ENCODE results near the gene NTN1. TPM values are rescaled to one million over a fixed set of nuclear protein-coding genes. Genes with fewer than 3 reads are reported as not detected.

NTN1 gene
- total and polyA plus RNA-seq, 2 of the 13 experiments (the other 11 are each of a cell fraction or from before 2014, with no cell fraction given) = 0.04 to 0.05 TPM

DNA sequence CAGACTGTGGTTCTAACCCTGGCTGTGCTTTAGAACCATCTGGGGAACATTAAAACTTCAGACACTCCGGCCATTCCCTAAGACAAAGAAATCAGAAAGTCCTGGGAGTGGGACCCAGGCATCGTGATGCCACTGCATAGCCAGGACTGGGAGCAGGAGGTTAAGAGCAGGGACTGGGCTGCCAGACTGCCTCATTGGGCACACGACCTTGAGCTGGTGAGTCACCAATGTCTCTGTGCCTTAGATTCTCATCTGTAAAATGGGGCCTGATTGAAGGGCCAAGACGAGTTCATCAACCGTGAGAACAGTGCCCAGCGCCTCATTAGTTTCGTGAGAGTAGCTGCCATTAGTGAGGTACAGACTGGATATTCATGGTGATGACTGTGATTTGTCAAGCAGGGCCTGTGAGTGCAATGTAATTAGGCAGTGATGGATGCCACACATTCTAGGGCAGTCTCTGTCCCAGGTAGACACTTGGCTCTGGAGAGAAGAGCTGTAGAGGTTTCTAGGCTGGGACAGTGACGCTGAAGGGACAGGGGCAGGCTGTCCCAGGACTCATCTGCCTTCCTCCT is 196.8 kb downstream of the NTN1 start:
- FAIRE-seq (no peak), DNase-seq (ENCODE audit: low spot score) (no peak), ATAC-seq (no peak)
- H3K27ac ChIP-seq (ENCODE audit: extremely low read length, insufficient read depth, low read length) = no peak overlapping the region
- in situ Hi-C loops (cut with HindIII; ENCODE audit: extremely low pct_ligation_motif_present, low pct_unique_long_range_greater_than_20kb) (no loop called here), intact Hi-C loops (cut with micrococcal nuclease; ENCODE audit: unreplicated experiment) (no loop called here)
- peaks cover 1 to 24% of the 10 kb centered on the region in 2 experiments; a peak in 2 of 5 replicates for H3K27me3 ChIP-seq (ENCODE audit: control insufficient read depth in 1 of 2, insufficient read depth in 2 of 2, low read length in 2 of 2)
- H3K9me3 ChIP-seq (ENCODE audit: low read length) = peaks cover 19% of the 10 kb centered on the region
- H4K20me1 ChIP-seq (ENCODE audit: insufficient read depth, low read length) = no peaks in the 10 kb centered on the region
- BruUV-seq (replicated peaks) = no TSS peak
- H3K4me2 ChIP-seq (ENCODE audit: low read depth, low read length) = no peak overlapping the region
- H3K36me3 ChIP-seq (replicated peaks in 1 of 2; ENCODE audit: control insufficient read depth in 1 of 2, insufficient read depth in 2 of 2, low read length in 2 of 2) = no peaks in the 10 kb centered on the region
- H3K4me3 ChIP-seq (replicated peaks in 1 of 3; ENCODE audit: insufficient read depth in 1 of 3, low read depth in 2 of 3, low read length in 3 of 3) = no peak overlapping the region
- no peaks in the 10 kb centered on the region; the same call in 1 of the 2 replicates for H3K4me1 ChIP-seq (ENCODE audit: insufficient read depth, low read length)
- no peak overlapping the region for H2AFZ ChIP-seq (ENCODE audit: low read length)
- POLR2A ChIA-PET = no interaction called here
- WGBS (ENCODE audit: low lambda C conversion rate) = 38% methylated on average over 7 of the region's 8 CpGs
- CTCF ChIA-PET (ENCODE audit: low intra/inter-chr PET ratio, low total read pairs) = no interaction called here
- no peak overlapping the region for H3K9ac ChIP-seq (ENCODE audit: insufficient read depth, low read depth, low read length)
- no peak for TF ChIP-seq SP5 (CRISPR knock-in tag; IDR thresholded peaks at IDR 0.05; ENCODE audit: borderline replicate concordance, low read depth)
- TF ChIP-seq FOSL2 (CRISPR knock-in tag; IDR thresholded peaks at IDR 0.05) = peak; percentile 57
- no peak for TF ChIP-seq ARID5B (CRISPR knock-in tag; IDR thresholded peaks at IDR 0.05)
- 0 out of 2 replicates have a peak, but pooled peaks have one; percentile 44 for TF ChIP-seq ZNF629 (CRISPR knock-in tag; conservative IDR thresholded peaks at IDR 0.05)
- no peaks in the 10 kb centered on the region for H3K79me2 ChIP-seq (ENCODE audit: insufficient read depth, low read length)

- CTCF ChIA-PET (ENCODE audit: low intra/inter-chr PET ratio, low total read pairs) = no interaction called here
- H3K4me3 ChIP-seq (replicated peaks in 1 of 3; ENCODE audit: insufficient read depth in 1 of 3, low read depth in 2 of 3, low read length in 3 of 3) = no peak overlapping the region
- H3K36me3 ChIP-seq (replicated peaks in 1 of 2; ENCODE audit: control insufficient read depth in 1 of 2, insufficient read depth in 2 of 2, low read length in 2 of 2) = no peaks in the 10 kb centered on the region
- no peaks in the 10 kb centered on the region for H3K79me2 ChIP-seq (ENCODE audit: insufficient read depth, low read length)
- ATAC-seq (no peak), FAIRE-seq (no peak), DNase-seq (ENCODE audit: low spot score) (no peak)
- no peak overlapping the region for H3K9ac ChIP-seq (ENCODE audit: insufficient read depth, low read depth, low read length)
- H4K20me1 ChIP-seq (ENCODE audit: insufficient read depth, low read length) = no peaks in the 10 kb centered on the region
- peaks cover 4 to 30% of the 10 kb centered on the region in 2 experiments; a peak in 3 of 5 replicates for H3K27me3 ChIP-seq (ENCODE audit: control insufficient read depth in 1 of 2, insufficient read depth in 2 of 2, low read length in 2 of 2)
- H3K4me2 ChIP-seq (ENCODE audit: low read depth, low read length) = no peak overlapping the region
- H3K27ac ChIP-seq (ENCODE audit: extremely low read length, insufficient read depth, low read length) = no peak overlapping the region
- H2AFZ ChIP-seq (ENCODE audit: low read length) = no peak overlapping the region
- in situ Hi-C loops (cut with HindIII; ENCODE audit: extremely low pct_ligation_motif_present, low pct_unique_long_range_greater_than_20kb) = no loop called here
- no TSS peak for BruUV-seq (replicated peaks)
- WGBS (ENCODE audit: low lambda C conversion rate) = 72% methylated on average over 7 of the region's 15 CpGs
- intact Hi-C loops (cut with micrococcal nuclease; ENCODE audit: unreplicated experiment) = no loop called here
- H3K4me1 ChIP-seq (ENCODE audit: insufficient read depth, low read length) = no peaks in the 10 kb centered on the region; the same call in 1 of the 2 replicates
- POLR2A ChIA-PET = no interaction called here
- peaks cover 19% of the 10 kb centered on the region for H3K9me3 ChIP-seq (ENCODE audit: low read length)
- TF ChIP-seq HNRNPL (IDR thresholded peaks at IDR 0.05; ENCODE audit: low read depth, low read length) = no peak
- TF ChIP-seq ZNF446 (CRISPR knock-in tag; IDR thresholded peaks at IDR 0.05) = no peak
- no peak for TF ChIP-seq ZNF547 (CRISPR knock-in tag; IDR thresholded peaks at IDR 0.05)
- TF ChIP-seq AHR (CRISPR knock-in tag; IDR thresholded peaks at IDR 0.05) = no peak
- no peak for TF ChIP-seq ZMYM4 (CRISPR knock-in tag; IDR thresholded peaks at IDR 0.05)
- no peak for TF ChIP-seq GLI4 (CRISPR knock-in tag; IDR thresholded peaks at IDR 0.05; ENCODE audit: borderline replicate concordance)
- no peak for TF ChIP-seq RARG (CRISPR knock-in tag; IDR thresholded peaks at IDR 0.05; ENCODE audit: low read depth)
- TF ChIP-seq KLF16 (CRISPR knock-in tag; IDR thresholded peaks at IDR 0.05) = no peak
- no peak for TF ChIP-seq ZNF136 (CRISPR knock-in tag; IDR thresholded peaks at IDR 0.05; ENCODE audit: low read depth)
- TF ChIP-seq MAX (IDR thresholded peaks at IDR 0.05) = no peak
- TF ChIP-seq HDAC1 (CRISPR knock-in tag; IDR thresholded peaks at IDR 0.05) = no peak
- TF ChIP-seq RAD51 (IDR thresholded peaks at IDR 0.05; ENCODE audit: borderline replicate concordance) = no peak
- no peak for TF ChIP-seq ISX (CRISPR knock-in tag; conservative IDR thresholded peaks at IDR 0.05)
Observed at GRCh38 chr17:9218911-9219310, 197.6 kb downstream of the NTN1 start.

All from HepG2 (cell line).